HG03039 (cell line): Measurements from ENCODE around the gene AFF1.

Source experiments
- ATAC-seq: cut with Tn5 transposase; IDR thresholded peaks from one replicate; pipeline ENCODE4 v1.9.1; 2021; ENCODE audit warnings: mild to moderate bottlenecking, moderate library complexity; ENCODE audit not compliant: unreplicated experiment

Gene AFF1

DNA sequence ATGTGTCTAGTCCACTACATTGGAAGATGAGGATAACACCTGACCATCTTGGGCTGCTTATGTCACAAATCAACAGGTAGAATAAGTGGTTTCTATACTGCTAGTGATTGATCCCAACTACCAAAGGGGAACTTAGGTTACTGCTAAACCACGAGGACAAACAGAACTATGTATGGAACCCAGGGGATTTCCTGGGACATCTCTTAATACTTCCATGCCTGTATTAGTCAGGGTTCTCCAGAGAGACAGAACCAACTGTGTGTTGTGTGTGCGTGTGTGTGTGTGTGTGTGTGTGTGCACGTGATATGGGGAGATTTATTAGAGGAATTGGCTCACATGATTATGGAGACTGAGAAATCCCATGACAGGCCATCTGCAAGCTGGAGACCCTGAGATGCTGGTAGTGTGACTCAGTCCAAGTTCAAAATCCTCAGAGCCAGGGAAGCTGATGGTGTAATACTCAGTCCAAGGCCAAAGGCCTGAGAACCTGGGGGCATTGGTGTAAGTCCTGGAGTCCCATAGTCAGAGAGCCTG is 16.2 kb upstream of the AFF1 start:
- no peak for ATAC-seq

DNA sequence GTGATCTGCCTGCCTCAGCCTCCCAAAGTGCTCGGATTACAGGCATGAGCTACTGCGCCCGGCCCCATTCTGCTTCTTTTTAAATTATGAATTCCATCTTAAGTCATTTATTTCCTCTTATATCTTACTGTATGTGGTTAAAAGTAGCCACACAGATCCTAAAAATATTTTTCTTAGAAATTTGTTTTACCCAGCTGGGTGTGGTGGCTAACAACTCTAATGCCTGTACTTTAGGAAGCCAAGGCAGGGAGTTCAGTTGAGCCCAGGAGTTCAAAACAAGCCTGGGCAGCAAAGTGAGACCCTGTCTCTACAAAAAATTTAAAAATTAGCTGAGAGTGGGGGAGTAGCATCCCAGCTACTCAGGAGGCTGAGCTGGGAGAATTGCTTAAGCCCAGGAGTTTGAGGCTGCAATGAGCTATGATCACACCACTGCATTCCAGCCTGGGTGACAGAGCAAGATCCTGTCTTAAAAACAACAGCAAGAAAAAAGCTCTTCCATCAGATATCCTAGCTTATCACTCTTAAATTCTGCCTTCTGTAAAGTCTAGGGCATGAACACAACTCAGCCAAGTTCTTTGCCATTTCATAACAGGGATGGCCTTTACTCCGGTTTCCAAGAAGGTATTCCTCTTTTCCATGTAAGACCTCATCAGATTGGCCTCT is 15.1 kb upstream of the AFF1 start:
- ATAC-seq: no peak

DNA sequence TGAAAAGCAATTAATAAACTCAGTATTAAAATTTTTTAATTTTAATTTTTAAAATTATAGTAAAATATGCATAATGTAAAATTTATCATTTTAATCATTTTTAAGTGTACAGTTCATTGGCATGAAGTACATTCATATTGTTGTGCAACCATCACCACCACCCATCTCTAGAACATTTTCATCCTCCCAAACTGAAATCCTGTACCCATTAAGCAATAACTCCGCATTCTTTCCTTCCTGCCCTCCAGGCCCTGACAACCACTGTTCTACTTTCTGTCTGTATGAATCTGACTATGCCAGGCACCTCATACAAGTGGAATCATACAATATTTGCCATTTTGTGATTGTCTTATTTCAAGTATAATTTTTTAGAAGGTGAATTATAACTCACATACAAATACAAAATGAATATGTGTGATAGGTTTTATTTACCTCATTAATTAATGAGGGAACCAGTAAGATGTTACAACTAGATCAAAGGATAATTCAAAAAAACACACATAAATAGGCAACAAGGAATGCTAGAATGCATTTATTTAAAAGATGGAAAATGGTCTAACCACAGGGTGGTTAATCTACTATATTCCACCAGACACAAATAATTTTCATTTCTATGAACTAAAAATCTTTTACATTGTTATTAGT is 13.1 kb upstream of the AFF1 start:
- ATAC-seq: no peak

DNA sequence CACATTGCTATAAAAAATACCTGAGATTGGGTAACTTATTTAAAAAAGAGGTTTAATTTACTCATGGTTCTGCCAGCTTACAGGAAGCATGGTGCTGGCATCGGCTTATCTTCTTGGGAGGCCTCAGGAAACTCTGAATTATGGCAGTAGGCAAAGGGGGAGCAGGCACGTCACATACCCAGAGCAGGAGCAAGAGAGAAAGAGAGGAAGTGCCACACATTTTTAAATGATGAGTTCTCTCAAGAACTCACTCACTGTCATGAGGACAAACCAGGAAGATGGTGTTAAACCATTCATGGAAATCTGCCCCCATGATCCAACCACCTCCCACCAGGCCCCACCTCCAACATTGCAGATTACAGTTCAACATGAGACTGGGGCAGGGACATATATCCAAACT is 10.0 kb upstream of the AFF1 start:
- no peak for ATAC-seq

DNA sequence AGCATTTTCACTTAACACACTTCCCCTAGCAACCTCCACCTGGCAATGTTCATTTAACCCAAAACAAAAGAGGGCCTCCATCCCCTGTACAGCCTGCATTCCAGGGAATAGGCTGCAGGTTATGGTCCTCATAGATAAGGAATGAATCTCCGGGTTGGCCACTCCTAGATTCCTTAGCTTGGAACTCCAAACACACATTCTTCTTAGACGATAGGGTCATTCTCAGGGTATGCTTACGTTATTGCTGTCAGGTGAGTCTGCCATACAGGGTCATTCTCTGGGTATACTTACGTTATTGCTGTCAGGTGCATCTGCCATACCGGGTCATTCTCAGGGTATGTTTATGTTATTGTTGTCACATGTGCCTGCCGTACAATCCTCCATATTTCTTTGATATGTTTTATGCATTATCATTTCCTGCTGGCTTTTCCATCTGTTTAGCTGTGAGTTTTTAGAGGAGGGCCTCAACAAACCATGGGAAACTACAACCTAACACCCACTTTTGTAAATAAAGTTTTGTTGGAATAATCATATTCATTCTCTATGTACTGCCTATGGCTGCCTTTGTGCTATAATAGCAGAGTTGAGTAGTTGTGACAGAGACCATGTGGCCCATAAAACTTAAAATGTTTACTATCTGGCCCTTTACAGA is 8.2 kb upstream of the AFF1 start:
- ATAC-seq: no peak

DNA sequence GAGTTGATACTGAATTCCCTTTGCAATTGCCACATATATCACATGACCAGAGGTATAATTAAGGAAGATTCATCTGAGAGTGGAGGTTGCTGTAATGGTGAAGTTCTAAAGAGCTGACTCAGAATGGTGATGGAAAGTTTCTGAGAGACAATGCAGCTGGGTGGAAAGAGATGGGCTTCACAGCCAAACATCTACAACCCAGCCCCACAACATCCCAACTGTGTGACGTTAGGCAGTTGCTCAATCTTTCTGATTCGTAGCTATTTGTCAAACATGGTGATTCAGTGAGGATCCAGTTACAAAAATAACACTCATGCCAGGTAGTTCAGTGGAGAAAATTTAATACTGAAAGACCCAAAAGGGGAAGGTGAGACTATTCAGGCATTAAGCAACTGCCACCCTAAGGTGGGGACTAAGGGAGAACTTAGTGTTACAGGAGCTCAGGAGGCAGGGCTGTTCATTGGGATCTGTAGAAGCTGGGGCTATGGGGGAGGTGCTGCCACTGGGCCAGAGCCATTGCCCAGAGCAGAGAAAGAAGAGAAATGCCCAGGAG is 6.9 kb upstream of the AFF1 start:
- ATAC-seq: no peak

DNA sequence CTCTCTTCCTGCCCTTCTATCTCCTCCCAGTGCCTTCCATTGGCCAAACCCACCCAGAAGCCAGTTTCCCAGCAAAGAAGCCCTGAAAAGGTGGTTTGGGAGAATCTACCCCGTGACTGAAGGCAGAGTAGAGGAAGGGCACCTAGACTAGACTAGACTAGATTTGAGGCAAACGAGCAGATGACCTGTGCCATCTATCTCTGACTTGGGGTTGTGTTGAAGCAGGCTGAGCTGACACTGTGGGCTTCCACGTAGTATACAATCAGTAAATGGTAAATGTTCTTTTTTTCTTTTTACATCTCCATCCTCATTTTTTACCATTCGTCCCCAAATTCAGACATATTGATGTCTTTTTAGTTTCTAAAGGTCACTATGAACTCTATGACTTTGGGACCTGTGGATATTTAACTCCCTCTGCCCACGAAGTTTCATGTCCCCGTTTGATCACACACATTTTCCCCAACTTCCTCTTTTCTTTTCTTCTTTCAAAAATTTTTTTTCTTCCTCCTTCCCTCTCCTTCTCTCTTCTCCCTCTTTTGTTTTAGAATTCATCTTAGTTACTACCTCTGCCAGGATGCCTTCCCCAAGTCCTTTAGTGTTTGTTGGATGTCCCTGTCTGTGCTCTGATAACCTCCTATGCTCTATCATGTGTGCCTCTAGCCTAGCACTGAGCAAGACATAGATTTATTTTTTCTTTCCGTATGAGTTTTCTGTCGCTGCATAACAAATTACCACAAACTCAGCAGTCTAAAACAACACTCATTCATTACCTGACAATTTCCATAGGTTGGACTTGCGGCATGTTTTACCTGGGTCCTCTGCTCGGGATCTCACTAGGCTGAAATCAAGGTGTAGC is 6.2 kb upstream of the AFF1 start:
- no peak for ATAC-seq

DNA sequence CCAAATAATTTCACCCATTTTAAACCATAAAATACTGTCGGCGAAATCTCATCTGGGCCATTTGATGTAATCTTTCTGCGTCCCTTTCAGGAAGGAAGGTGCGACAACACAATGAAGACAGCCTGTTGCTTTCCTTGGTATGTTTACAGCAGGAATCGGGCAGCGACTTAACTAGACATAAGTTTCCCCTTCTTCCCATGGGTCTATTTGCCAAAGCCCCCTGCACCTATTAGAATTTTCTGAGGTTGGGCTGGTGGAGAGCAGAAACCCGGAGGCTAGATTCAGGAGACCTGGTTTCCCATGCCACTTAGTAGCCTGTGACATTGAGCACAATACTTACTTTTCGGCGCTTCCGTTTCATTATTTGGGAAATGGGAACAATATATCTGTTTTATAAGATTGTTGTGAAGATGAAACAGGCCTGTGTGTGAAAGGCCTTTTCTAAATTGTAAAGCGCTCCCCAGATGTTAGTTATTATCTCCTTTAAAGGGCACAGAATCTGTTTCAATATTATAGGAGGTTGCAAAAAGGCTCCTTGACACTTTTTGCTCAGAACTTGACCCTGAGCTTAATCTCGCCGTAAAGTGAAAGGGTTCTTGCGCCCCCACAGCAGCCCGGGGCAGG is 552 bp upstream of the AFF1 start:
- ATAC-seq: no peak

DNA sequence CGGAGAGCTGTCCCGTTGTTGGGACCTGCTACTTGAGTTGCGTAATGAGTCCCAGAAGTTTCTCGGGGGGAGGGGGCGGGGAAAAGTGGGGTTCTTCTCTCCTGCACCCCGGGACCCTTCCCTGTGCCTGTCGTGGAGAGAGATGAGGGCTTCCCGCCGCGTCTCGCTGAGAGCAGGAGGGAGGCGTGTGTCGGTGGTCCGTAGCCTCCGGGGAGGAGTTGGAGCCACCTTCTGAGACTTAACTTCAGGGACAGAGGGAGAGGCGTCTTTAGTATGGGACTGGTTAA is 698 bp downstream of the AFF1 start:
- no peak for ATAC-seq

DNA sequence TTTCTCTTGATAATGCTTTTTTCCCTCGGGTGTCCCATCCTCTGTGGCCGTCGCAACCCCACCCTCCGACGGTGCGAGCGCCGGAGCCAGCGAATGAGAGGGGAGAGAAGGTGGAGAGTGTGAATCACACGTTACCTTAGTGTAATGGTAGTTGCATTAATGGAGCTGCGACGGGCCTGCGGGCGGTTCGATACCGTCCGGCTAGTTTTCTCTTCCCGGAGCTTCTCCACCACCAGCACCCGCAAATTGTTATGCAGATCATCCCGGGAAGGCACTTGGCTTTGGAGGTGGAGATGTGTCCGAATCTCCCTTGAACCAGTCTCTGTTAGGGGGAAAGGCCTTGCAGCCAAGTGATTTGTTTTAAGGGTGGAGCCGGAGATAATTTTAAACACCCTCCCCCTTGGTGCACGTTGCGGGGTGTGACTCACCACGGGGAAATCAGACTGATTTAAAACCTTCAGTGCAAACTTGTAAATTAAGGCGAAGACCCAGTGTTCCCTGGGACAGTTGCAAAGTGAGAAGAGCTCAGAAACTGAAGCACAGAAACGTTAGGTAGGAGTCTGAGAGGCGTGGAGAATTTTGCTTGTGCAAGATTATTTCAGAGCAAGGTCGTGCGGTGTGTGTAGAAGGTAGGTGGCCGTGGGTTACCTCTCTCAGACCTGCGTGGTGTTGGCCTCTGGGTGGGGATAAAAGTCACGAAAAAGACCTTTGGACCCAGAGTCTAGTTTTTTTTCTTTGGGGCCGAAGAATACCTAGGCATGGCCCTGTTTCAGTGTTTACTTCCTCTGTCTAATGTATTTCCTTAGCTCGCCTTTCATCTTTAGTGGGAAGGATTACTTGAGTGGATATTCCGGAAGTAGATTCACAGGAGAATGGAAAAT is 1.3 kb downstream of the AFF1 start:
- ATAC-seq: peak; percentile 22

DNA sequence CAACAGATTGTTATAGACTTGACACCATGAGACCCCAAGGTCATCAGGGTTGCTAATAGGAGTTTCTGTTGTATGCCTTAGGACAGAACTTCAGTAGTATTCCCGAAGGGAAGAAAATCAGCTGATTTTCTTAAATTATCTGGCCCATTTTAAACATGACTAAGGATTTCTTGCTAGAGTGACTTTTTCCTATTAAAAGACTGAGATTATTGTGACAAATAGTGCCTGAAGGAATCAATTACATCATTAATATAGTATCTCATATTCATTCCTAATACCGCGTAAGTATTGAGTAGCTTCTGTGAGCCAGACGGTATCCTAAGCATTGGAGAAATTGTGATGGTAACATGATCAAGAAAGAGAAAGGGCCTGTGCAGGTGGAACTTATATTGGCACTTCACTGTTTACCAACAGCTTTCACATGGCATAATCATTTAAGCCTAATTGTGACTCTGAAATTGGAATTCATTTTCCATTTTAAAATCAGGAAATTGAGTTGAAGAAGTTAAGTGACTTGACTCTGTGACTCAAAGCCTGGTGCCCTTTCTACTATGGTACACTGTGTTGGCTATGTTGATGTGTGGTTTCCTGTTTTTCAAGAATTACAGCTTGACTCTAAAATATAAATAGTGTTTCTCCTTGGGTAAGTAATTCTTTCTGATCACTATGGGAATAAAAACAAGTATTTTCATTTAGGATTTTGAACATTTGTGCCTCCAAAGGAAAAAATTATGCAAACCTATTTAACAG is 4.1 kb downstream of the AFF1 start:
- no peak for ATAC-seq

DNA sequence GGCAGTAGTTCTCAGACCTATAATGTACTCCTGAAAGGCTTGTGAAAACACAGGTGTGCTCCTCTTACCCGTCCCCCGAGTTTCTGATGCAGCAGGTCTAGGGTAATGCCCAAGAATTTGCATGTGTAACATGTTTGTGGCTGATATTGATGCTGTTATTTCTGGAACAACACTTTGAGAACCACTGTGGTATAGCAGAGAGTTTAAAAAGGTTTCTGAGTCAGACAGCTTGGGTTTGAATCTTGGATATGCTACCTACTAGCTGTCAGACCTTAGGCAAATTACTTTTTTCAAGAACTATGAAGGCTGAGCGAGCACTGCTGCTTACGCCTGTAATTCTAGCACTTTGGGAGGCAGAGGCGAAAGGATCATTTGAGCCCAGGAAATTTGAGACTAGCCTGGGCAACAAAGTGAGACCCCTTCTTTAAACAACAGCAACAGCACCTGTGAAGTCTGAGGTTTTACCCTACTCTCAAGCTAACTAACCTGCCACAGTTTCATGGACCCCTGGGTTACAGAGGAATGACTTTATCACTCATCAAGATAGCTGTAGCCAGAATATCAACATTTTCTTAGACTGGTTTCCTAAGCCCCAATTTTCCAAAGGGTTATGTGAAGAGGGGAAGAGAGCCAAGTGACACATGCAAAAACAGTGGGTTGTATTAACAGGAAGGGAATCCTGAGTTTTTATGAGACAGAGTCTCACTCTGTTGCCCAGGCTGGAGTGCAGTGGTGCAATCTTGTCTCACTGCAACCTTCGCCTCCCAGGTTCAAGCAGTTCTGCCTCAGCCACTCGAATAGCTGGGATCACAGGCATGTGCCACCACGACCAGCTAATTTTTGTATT is 5.1 kb downstream of the AFF1 start:
- peak; percentile 57 for ATAC-seq

DNA sequence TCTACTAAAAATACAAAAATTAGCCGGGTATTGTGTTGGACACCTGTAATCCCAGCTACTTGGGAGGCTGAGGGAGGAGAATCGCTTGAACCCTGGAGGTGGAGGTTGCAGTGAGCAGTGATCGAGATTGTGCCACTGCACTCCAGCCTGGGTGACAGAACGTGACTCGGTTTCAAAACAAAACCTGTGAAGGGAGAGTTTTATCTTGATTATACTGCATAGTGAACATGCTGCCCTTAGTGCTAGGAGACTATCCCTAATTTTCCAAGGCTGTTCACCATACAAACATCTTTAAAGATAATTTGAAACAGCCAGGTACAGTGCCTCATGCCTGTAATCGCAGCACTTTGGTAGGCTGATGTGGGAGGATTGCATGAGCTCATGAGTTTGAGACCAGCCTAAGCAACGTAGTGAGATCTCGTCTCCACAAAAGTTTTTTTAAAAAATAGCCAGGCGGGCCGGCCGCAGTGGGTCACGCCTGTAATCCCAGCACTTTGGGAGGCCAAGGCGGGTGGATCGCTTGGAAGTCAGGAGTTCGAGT is 6.2 kb downstream of the AFF1 start:
- ATAC-seq: no peak

DNA sequence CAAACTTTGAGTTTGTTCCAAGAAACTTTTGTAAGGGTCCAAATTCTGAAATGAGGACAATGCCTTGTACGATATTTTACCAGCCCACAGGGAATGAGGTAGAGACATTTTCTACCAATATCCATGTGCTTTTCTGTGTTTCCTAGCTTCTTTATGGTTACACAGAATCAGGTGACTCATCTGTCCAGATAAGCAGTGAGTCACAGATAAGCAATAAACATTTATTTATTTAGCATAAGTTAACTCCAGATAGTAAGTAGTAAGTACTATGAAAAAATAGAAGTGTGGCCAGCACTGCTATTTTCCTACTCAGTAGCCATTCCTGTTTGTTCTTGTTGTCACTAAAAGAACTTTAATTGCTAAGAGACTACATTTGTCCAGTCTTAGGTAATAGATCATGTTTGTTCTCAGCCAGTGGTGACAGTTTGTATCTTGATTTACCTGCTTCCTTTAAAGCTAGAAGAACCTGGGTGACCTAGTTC is 7.4 kb downstream of the AFF1 start:
- no peak for ATAC-seq

DNA sequence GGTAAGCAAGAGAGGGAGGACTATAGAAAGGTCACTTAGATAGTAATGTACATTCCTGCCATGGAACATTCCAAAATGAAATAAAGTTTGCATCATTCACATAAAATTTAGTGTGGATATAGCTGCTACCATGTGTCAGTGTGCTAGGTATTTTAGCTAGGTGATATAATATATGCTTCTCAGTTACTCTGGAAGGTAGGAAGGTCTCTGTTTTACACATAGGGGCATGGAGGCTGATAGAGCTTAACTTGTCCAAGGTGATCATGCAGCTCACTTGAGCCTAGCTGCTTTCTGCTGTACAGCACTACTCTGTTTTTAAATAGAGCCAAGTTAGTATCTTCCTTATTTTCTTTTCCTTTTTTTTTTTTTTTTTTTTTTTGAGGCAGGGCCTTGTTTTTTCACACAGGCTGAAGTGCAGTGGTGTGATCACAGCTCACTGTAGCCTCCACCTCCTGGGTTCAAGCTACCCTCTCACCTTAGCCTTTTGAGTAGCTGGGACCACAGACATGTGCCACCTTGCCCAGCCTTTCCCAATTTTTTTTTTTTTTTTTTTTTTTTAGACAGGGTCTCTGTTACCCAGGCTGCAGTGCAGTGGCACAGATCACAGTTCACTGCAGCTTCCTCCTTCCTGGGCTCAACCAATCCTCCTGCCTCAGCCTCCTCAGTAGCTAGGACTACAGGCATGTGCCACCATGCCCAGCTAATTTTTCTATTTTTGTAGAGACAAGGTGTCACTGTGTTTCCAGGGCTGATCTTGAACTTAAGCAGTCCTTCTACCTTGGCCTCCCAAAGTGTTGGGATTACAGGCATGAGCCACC is 10.4 kb downstream of the AFF1 start:
- no peak for ATAC-seq

DNA sequence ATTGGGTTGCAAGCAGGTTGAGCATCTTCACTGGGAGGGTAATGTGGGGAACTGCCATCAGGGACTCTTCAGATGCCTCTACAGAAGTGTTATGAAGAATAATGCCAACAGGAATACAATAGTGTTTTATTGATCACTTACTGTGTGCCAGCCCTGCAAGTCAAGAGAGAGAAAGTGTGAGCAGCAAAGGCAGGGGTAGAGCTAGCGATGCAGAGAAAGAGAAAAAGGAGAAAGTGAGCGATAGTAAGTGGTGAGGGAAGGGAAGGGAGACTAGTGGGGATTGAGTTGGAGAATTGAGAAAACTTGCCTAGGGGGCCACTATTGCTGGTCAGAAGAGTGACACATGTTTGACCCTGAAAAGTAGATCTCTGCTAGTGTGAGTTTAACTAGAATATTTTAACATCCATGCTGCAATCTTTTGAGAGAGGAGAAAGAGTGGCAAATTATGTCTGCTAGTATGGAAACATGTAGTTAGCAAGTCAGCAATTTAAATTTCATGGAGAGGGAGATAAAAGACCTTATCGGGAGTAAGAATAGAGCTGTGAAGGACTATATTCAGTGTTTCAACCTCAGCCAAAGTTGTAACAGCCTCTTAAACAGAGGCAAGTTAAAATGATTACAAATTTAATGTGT is 12.2 kb downstream of the AFF1 start:
- no peak for ATAC-seq
